GM12892 (cell line): ENCODE measurements around the gene CYP46A1.

Experiments
- POLR2A ChIP-seq: IDR thresholded peaks from 2 replicates; pipeline ENCODE4 v1.6.1; 2011; ENCODE audit warnings: low read depth, low read length, control low read depth
- POLR2AphosphoS5 ChIP-seq: IDR thresholded peaks from 2 replicates; pipeline ENCODE4 v1.6.1; 2011; ENCODE audit warnings: low read depth, low read length, control low read depth

GRCh38 chr14:99722741-99723140 is 38.6 kb downstream of the CYP46A1 start:
- TF ChIP-seq POLR2A (no peak), POLR2AphosphoS5 (no peak)
